GM21786 (cell line): Measurements from ENCODE around the gene DDA1.

Experiments used
- ATAC-seq: cut with Tn5 transposase; IDR thresholded peaks from one replicate; pipeline ENCODE4 v1.9.1; 2021; ENCODE audit not compliant: unreplicated experiment

Gene DDA1

GRCh38 chr19:17311455-17312188, 2.3 kb downstream of the DDA1 start:
- ATAC-seq = no peak

DNA sequence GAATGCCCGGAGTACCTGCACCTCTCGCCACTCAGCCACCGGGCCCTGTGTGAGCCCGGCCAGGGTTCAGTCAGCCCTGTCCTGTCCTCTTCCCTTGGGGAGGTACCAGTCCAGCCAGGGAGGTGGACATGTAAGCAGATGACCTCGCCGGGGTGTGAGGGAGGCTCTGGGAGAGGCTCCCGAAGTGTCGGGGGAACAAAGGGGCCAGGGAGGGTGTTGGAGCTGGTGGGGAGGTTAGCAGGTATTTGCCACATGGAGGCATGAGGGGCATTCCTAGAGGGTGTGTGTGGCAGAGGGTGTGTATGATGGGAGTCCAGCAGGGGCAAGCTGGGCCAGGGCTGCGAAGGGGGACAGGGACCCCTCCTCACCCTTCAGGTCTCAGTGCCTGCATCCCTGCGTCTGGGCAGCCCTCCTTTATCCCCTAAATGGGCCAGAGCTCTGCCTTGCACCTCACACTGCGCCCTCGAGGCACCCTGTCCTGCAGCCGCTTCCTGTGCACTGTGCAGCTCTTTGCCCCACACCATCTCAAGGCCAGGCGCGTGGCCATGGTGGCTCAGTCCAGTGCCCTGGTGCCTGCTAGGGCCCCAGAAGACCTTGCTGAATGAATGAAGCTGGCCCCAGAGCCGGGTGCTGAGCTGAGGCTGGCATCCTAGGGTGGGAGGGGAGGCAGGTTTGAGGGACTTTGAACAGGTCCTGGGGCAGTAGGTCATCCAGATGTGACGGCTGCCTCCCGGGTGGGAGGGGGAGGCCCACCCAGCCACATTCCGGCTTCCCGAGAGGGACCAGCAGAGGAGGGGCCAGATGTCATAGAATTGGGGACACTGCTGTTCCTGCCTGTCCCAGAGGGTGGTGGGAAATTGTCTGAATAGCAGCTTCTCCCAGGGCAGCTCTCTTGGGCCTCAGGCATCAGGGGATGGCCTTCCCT, 3.1 kb downstream of the DDA1 start:
- ATAC-seq = no peak

GRCh38 chr19:17314007-17314593, 4.7 kb downstream of the DDA1 start:
- no peak for ATAC-seq

DNA sequence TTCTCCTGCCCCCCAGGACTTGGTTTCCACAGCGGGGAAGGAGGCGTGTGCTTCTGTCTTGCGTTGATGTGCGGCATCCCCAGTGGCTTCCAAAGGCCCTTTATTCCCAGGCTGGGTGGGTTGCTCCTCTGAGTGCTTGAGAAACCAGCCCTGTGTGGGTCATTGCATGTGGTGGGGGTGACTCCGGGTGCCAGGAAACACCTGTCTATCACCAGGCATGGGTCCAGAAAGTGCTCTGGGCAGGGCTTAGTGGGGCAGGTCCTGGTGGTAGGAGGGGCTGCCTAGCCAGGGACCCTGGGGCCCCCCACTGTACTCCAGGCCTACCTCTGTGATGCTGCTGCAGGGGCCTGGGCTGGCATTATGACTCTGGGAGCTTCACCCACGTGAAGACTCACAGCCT, 9.6 kb downstream of the DDA1 start:
- no peak for ATAC-seq

DNA sequence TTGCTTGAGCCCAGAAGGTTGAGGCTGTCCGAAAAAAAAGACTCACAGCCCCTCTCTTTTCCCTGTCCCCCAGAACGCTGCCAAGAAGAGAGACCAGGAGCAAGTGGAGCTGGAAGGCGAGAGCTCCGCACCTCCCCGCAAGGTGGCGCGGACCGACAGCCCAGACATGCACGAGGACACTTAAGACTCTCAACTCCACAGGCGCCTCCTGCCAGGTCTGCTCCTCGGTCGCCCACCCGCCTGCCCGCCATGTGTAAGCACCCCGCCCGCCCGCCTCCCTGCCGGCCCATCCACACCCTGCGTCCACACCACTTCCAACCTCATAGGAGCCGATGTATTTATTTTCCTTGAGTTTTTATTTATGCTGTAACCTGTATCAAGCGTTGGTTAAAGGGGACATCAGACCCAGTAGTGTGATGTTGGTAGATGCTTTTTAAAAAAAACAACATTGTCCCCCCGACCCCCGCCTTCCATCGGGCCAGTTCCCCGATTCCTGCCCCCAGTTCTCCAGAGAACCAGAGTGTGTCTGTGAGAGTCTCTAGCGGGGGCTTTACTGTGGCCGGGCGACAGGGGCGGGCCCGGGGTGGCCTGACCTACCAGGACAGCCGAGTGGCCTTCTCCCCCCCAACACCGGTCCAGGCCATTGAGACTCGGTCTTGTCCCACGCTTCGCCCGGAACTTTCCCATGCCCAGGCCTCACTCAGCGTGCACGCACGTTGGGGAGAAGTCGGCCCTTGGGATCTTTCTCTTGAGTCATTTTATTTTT, 10.3 kb downstream of the DDA1 start:
- ATAC-seq = no peak

DNA sequence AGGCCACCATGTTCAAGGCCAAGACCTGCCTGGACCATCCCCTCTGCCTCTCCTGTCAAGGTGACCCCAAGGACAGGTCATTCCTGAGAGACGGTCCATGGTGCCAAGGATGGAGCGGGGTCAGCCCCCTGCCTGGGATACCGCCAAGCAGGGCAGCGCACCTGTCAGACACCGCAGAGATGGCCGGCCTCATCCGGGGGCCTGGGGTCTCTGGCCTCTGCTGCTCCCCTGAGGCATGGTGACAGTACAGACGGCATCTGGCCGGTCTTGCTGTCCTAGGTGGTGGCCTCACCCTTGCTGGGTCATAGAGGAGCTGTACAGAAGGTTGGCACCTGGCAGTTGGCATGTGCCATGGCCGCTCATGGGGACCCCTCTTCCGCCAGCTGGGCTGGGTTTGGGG, 11.1 kb downstream of the DDA1 start:
- ATAC-seq = no peak

- no peak for ATAC-seq
Measured at GRCh38 chr19:17321655-17322489, 12.5 kb downstream of the DDA1 start.

- no peak for ATAC-seq
Measured at GRCh38 chr19:17322854-17323253, 13.5 kb downstream of the DDA1 start.

DNA sequence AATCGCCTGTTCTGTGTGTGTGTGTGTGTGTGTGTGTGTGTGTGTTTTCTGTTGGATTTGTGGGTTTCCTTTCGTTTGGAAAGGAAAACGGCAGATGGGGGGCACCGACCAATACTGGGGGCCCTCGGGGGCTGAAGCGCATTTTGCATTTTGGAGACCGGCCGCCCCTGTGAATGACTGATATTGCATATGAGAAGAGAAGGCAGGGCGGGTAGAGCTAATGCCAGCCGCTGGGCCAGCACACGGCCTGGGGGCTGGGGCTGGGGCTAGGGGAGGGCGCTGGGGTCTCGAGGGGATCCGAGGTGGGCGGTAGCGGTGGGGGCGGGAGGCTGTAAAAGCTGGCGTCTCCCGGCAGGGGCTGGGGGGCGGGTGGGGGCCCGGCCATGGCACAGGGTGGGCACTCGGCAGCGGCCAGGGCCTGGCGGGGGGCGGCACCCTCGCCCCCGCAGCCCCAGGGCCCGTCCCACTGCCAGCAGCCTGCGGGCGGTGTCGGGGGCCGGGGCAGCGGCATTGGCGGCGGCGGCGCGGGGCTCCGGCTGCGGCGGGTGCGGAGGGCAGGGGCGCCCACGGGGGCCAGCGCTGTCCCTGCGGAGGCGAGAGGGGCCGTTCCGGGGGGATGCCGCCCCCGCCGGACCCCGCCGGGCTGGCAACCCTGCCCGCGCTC, 14.1 kb downstream of the DDA1 start:
- ATAC-seq = no peak

DNA sequence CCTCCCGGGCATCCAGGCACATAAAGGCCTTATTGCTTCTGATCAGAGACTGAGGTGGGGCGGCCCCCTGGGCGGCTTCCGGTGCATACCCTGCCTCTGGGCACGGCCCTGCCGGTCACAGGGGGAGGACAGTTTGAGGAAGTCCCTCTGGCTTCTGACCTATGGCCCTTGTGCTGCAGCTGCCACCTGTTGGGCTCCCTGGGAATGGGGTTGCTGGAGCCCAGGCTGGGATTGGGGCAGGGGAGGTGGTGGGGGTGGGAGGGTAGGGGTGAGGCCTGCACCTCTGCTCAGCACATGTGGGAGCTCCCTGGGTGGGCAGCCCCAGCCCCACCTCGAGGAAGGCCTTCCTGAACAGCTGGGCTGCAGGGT, 14.6 kb downstream of the DDA1 start:
- ATAC-seq = no peak

GRCh38 chr19:17324357-17325114, 15.2 kb downstream of the DDA1 start:
- ATAC-seq = no peak

DNA sequence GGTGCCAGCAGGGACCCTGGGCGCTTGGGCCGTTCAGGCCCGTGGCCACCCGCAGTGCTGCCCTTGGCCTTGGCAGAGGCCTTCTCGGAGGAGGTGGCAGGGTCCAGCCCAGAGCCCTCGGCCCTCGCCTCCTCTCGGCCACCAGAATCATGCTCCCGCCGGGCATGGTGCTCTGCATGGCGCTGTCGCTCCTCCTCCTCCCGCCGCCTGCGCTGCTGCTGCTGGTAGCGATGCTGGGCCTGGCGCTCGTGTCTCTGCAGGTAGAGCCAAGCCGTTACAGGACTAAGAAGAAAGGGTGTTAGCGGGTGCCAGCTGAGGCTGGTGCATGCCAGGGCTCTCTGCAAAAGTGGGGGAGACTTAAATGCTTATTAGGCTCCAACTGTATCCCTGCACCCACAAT, 15.8 kb downstream of the DDA1 start:
- ATAC-seq = no peak

- ATAC-seq = no peak
Measured at GRCh38 chr19:17325881-17326594, 16.7 kb downstream of the DDA1 start.

DNA sequence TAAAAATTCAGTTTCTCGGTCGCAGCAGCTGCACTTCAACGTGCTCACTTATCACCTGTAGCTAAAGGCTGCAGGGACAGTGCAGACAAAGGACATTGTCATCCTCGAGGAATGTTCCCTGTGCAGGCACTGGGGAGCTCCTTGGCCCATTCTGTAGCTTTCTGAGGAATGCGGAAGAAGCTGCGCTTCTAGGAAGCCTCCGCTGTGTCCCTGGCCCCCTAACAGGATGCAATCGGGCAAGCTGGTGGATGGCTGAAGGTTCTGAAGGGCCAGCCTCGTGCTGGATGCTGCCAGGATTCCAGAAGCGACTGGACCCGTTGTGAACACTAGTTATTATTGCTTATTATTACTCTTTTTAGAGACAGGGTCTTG, 17.2 kb downstream of the DDA1 start:
- ATAC-seq = no peak

GRCh38 chr19:17327068-17327653, 17.8 kb downstream of the DDA1 start:
- ATAC-seq = no peak

- ATAC-seq = no peak
Measured at GRCh38 chr19:17327654-17328516, 18.5 kb downstream of the DDA1 start.
